AG04449 (cell line): ENCODE results near the gene C19orf85.

Source experiments
- CTCF ChIA-PET: fragments of 350-600 bp; formaldehyde crosslinking; extraction: SDS; loops from one replicate; lab custom pipeline; 2021; ENCODE audit warnings: antibody characterized with exemption; lab: Yijun Ruan, JAX
- POLR2A ChIA-PET: fragments of 400-600, 350-600 bp; formaldehyde crosslinking; extraction: SDS; loops from one replicate; lab custom pipeline; 2020; ENCODE audit warnings: antibody characterized with exemption, inconsistent platforms; lab: Yijun Ruan, JAX
- DNase-seq: peaks from one replicate; pipeline ENCODE4 v3.0.0-alpha.2; 2010; ENCODE audit warnings: low read depth, low spot score
- H3K4me3 ChIP-seq: 2 replicates; pipeline ENCODE4 v1.5.1; 2011; ENCODE audit warnings: low read depth, mild to moderate bottlenecking, control low read depth, low read length
- CTCF ChIP-seq: IDR thresholded peaks from one replicate; pipeline ENCODE4 v1.5.1; 2011; ENCODE audit warnings: mild to moderate bottlenecking, moderate library complexity, low read length, control low read depth, inconsistent platforms; ENCODE audit not compliant: insufficient read depth; ENCODE audit errors: missing control alignments

The C19orf85 gene

GRCh38 chr19:55483706-55484592 is 19.4 kb upstream of the C19orf85 start:
- CTCF ChIA-PET = interaction anchor here (13.7 to 17.6 kb wide), 2 partner anchors 16 to 20 kb away, joined by 163 to 173 read pairs; no protein-coding TSS in a partner anchor
- no peak for TF ChIP-seq CTCF
- POLR2A ChIA-PET = interaction anchor here (1.4 to 5.2 kb wide), 2 partner anchors 6 to 77 kb away, joined by 6 to 44 read pairs; partner anchors contain the start of genes UBE2S and ZNF628
- peak overlapping the region; percentile 76 for H3K4me3 ChIP-seq
- DNase-seq = no peak

GRCh38 chr19:55482967-55483705 is 18.6 kb upstream of the C19orf85 start:
- no peak for DNase-seq
- ChIA-PET POLR2A (no interaction called here), CTCF (interaction anchor here (13.7 to 17.6 kb wide), 2 partner anchors 16 to 21 kb away, joined by 163 to 173 read pairs; no protein-coding TSS in a partner anchor)
- TF ChIP-seq CTCF = no peak
- H3K4me3 ChIP-seq = no peak overlapping the region

GRCh38 chr19:55482156-55482961 is 17.8 kb upstream of the C19orf85 start:
- POLR2A ChIA-PET = no interaction called here

GRCh38 chr19:55481794-55482155 is 17.2 kb upstream of the C19orf85 start:
- no peak overlapping the region for H3K4me3 ChIP-seq
- TF ChIP-seq CTCF = no peak
- no peak for DNase-seq
- ChIA-PET POLR2A (no interaction called here), CTCF (interaction anchor here (1.3 kb wide), 1 partner anchor 23 kb away, joined by 6 read pairs; no protein-coding TSS in a partner anchor)

More at GRCh38 chr19:55482156-55482961, 17.8 kb upstream of the C19orf85 start:
- CTCF ChIA-PET = interaction anchor here (1.3 to 17.6 kb wide), 2 partner anchors 15 to 22 kb away, joined by 6 to 173 read pairs; no protein-coding TSS in a partner anchor
- no peak overlapping the region for H3K4me3 ChIP-seq
- no peak for DNase-seq
- TF ChIP-seq CTCF = no peak

DNA sequence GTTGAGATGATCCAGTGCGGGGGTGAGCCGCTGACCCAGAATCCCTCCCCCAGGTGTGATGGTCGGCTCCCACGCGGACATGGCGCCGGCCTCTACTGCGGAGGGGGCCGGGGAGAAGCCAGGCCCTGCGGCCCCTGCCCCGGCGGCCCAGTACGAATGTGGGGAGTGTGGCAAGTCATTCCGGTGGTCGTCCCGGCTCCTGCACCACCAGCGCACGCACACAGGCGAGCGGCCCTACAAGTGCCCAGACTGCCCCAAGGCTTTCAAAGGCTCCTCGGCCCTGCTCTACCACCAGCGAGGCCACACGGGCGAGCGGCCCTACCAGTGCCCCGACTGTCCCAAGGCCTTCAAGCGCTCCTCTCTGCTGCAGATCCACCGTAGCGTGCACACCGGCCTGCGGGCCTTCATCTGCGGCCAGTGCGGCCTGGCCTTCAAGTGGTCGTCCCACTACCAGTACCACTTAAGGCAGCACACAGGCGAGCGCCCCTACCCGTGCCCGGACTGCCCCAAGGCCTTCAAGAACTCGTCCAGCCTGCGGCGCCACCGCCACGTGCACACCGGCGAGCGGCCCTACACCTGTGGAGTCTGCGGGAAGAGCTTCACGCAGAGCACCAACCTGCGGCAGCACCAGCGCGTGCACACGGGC is 16.7 kb upstream of the C19orf85 start:
- POLR2A ChIA-PET = no interaction called here
- no peak for TF ChIP-seq CTCF
- no peak overlapping the region for H3K4me3 ChIP-seq
- no peak for DNase-seq
- CTCF ChIA-PET = interaction anchor here (1.3 kb wide), 1 partner anchor 23 kb away, joined by 6 read pairs; no protein-coding TSS in a partner anchor
